ENCODE measurements around the gene FOXO3.

Gene FOXO3

DNA sequence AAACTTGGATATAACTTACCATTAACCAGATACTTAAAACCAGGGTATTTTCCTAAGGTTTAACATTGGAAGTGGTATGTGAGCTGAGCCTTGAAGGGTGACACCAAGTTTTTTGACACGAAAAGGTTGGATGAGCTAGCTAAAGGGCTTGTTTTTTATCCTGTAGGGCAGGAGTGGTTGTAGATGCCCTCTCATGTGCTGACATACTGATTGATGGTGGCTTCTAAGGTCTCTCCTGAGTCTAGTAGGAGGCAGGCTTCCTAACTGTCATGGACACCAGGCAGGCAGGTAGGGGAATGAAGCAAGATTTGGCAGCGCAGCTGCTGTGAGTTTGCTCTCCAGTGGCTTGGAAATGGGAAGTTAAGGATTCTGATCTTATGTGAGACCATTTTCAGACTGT lies 66.1 kb downstream of the FOXO3 start:
- DNase-seq (ENCODE audit: low read depth in 2 of 2), result no peak
- H3K4me3 ChIP-seq (replicated peaks in 1 of 2; ENCODE audit: low read depth in 2 of 2, low read length in 2 of 2), result no peak overlapping the region
- TF ChIP-seq, protein P1, sequence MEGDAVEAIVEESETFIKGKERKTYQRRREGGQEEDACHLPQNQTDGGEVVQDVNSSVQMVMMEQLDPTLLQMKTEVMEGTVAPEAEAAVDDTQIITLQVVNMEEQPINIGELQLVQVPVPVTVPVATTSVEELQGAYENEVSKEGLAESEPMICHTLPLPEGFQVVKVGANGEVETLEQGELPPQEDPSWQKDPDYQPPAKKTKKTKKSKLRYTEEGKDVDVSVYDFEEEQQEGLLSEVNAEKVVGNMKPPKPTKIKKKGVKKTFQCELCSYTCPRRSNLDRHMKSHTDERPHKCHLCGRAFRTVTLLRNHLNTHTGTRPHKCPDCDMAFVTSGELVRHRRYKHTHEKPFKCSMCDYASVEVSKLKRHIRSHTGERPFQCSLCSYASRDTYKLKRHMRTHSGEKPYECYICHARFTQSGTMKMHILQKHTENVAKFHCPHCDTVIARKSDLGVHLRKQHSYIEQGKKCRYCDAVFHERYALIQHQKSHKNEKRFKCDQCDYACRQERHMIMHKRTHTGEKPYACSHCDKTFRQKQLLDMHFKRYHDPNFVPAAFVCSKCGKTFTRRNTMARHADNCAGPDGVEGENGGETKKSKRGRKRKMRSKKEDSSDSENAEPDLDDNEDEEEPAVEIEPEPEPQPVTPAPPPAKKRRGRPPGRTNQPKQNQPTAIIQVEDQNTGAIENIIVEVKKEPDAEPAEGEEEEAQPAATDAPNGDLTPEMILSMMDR (IDR thresholded peaks at IDR 0.05; ENCODE audit: low read depth, low read length), result no peak

DNA sequence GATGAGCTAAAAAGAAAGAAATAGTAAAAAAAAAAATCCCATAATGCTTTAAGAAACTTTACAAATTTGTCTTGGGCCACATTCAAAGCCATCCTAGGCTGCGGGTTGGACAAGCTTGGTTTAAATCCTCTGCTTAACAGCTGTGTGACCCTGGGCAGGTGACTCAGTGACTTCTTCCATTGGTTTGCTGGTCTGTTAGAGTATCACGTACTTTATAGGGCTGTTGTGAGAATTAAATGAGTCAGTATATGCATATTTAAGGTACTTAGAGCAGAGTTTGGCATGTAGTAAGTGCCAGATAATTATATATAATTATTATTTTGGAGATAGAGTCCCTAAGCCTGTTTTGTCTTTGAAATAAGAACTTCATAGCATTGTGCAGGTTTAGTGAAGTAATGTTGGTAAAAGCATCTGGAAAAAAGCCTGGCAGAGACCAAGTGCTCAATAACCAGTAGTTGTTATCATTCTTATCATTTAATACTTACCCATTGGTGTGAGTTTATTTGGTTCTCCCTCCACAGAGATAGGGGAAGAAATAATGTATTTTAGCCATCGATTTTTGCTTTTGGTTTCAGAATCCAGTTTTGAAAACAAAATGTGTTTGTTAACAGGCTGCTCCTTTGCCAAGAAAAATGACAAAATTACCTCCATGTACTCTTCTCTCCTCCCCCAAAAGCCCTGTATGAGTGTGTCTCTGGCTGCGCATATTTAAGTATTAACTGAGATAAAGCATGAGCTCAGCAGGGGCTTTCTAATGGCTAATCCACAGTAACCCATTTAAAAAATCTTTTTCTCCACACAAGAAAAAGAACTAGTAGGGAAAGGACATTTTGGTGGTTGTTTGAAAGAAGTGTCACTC lies 67.2 kb downstream of the FOXO3 start:
- no peak overlapping the region for H3K4me3 ChIP-seq (replicated peaks in 1 of 2; ENCODE audit: low read depth in 2 of 2, low read length in 2 of 2)
- DNase-seq (ENCODE audit: low read depth in 2 of 2), result peak; percentile 50 to 77
- TF ChIP-seq, protein P1 (IDR thresholded peaks at IDR 0.05; ENCODE audit: low read depth, low read length), result no peak

DNA sequence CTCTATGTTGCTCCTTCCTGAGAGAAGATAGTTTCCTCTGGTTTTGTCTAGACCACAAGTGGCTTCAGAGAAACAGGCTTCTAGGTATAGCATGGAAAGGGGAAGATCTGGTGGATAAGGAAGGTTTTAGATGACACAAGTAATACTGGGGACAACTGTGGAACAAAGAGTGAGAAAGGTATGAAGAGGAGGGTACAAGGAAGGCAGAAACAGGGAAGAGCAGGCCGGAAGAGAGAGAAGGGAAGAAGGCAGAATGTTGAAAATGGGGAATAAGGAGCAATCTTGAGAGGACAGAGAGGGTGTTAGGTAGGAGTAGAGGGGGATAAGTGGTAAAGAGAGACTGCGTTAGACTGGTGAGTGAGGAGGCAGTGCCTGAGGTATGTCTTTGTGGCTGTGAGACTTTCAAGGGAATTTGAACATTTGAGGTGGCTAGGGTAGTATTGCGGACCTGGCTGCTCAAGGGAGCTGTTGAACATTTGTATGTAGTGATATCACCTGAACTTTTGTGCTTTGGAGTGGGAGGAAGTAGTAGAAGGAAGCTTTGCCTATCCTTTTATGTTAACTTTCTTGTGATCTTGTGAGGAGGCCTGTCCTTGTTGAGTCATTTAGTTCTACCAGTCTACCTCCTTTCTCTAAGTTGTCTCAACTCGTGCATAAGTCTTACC lies 69.5 kb downstream of the FOXO3 start:
- TF ChIP-seq, protein P1 (IDR thresholded peaks at IDR 0.05; ENCODE audit: low read depth, low read length), result no peak
- no peak for DNase-seq (ENCODE audit: low read depth in 2 of 2)
- no peak overlapping the region for H3K4me3 ChIP-seq (replicated peaks in 1 of 2; ENCODE audit: low read depth in 2 of 2, low read length in 2 of 2)

DNA sequence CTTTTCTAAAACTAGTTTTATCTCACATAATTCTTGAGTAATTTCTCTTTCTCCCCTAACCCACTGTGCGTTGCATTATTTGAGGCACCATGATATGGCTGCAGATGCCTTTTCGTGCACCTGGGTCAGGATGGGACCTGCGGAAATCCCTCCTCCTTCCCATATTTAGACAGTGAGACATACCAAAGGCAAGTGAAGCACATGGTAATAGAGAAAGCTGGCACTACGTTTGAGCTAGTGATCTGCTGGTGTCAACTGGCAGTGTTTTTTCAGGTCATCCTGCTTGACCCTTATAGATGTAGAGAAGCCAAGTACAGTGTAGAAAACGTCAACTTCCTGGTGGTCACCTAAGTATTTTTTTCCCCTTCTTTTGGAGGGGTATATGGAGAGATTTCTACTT lies 71.7 kb downstream of the FOXO3 start:
- DNase-seq (ENCODE audit: low read depth in 2 of 2), result no peak
- no peak overlapping the region for H3K4me3 ChIP-seq (replicated peaks in 1 of 2; ENCODE audit: low read depth in 2 of 2, low read length in 2 of 2)
- TF ChIP-seq, protein P1 (IDR thresholded peaks at IDR 0.05; ENCODE audit: low read depth, low read length), result no peak

DNA sequence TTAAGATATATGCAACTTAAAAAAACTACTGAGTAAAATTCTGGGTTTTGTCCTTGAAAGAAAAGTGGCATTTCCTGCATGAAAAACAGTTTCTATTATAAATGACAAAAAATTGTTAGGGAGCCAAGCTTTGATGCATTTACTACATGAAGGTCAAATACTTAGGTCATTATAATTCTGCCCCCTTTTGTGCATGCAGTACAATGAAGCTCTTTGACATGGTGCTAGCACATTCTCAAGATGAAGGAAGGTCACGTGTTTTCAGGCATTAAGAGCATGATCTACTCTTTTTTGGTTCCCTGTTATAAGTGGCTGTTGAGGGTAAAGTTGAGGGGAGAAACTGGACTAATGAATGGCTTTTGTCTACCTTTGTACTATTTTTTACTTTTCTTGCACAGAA lies 72.7 kb downstream of the FOXO3 start:
- TF ChIP-seq, protein P1 (IDR thresholded peaks at IDR 0.05; ENCODE audit: low read depth, low read length), result no peak
- peak in 1 of 2 donors; percentile 41 for DNase-seq (ENCODE audit: low read depth in 2 of 2)
- H3K4me3 ChIP-seq (replicated peaks in 1 of 2; ENCODE audit: low read depth in 2 of 2, low read length in 2 of 2), result no peak overlapping the region

DNA sequence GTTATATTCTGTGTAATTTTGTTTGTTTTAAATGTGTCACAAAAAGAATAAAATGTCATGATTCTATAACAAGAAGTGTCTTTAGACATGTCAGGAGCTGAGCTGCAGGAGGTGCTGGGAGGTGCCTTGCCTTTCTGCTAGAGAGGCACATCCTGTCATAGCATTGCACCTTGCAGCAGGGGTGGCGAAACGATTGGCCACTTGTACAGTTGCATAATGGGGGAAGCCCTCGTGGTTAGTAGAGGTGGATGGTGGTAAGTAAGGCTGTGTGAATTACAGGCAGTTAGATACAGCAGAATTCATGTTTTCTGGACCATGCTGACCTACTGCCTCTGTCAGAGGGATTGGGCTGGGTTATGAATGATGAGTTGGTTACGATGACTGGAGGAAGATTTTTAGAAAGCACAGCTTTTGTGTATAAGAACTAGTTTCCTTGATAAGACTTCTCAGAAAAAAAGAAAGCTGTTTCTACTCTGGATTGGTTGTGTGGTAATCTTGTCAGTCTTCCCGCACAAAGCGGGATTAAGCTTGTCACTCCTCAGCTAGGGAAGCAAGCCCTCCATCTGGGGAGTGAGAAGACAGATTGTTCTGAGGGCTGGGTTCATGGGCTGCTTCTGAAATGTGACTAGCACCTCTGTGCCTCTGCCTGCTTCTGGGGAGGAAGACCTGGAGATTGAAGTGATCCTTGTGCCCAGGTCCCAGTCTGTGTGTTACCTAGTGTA lies 74.9 kb downstream of the FOXO3 start:
- DNase-seq (ENCODE audit: low read depth in 2 of 2), result no peak
- TF ChIP-seq, protein P1 (IDR thresholded peaks at IDR 0.05; ENCODE audit: low read depth, low read length), result no peak
- H3K4me3 ChIP-seq (replicated peaks in 1 of 2; ENCODE audit: low read depth in 2 of 2, low read length in 2 of 2), result no peak overlapping the region

All from cardiac fibroblast (primary cell).